Stomach (tissue), 9 donors: ENCODE data around the gene ERC2. TPM values are rescaled to one million over a fixed set of nuclear protein-coding genes. Genes with fewer than 3 reads are reported as not detected.

Experiments used
- DNase-seq, 2 donors: peaks; one replicate each; pipeline versions ENCODE4 v3.0.0 to v3.0.0-alpha.2; 2013 to 2019
- H3K27ac ChIP-seq, 5 donors: fragments of 200-600 bp in 4 of 5; sonication (generic) in 4 of 5; one replicate each; pipeline ENCODE4 v1.5.1; 2013 to 2019; ENCODE audit warnings: mild to moderate bottlenecking in 1 of 5, moderate library complexity in 1 of 5
- H3K27me3 ChIP-seq, 3 donors: fragments of 200-600 bp; sonication (generic); one replicate each; pipeline ENCODE4 v1.5.1; 2017 to 2019; ENCODE audit warnings: mixed run types in 1 of 3
- H3K36me3 ChIP-seq, 4 donors: fragments of 200-600 bp; sonication (generic); 1 replicate in 3 of 4; 2 replicates in 1 of 4; pipeline ENCODE4 v1.5.1; 2016 to 2019
- H3K4me1 ChIP-seq, 4 donors: fragments of 200-600 bp; sonication (generic); one replicate each; pipeline ENCODE4 v1.5.1; 2016 to 2019
- H3K4me3 ChIP-seq, 4 donors: fragments of 200-600 bp; sonication (generic) in 3 of 4; one replicate each; pipeline ENCODE4 v1.5.1; 2016 to 2019; ENCODE audit warnings: mild to moderate bottlenecking in 1 of 4
- H3K9me3 ChIP-seq, 4 donors: fragments of 200-600 bp; sonication (generic); one replicate each; pipeline ENCODE4 v1.5.1; 2016 to 2019
- CTCF ChIP-seq, 7 experiments: fragments of 450-650 bp in 4 of 7; fragments of 200-600 bp in 3 of 7; sonication (generic) in 3 of 7; IDR thresholded peaks; one replicate each; pipeline ENCODE4 v1.5.1; 2016 to 2019; ENCODE audit warnings: antibody characterized with exemption in 7 of 7, control low read depth in 2 of 7, mild to moderate bottlenecking in 1 of 7
- EP300 ChIP-seq: sonication (generic); formaldehyde crosslinking; IDR thresholded peaks from one replicate; pipeline ENCODE4 v1.6.1; 2017; ENCODE audit warnings: antibody characterized with exemption
- POLR2A ChIP-seq, 4 donors: fragments of 450-650 bp; IDR thresholded peaks; one replicate each; pipeline ENCODE4 v1.6.1; 2016; ENCODE audit warnings: antibody characterized with exemption in 4 of 4, control low read depth in 2 of 4, mild to moderate bottlenecking in 1 of 4, moderate library complexity in 1 of 4
- POLR2AphosphoS5 ChIP-seq, 3 donors: sonication (generic); formaldehyde crosslinking; IDR thresholded peaks; one replicate each; pipeline ENCODE4 v1.6.1; 2016; ENCODE audit warnings: antibody characterized with exemption in 3 of 3
- WGBS, 5 donors: extraction: QIAGEN DNeasy Blood & Tissue Kit in 3 of 5; methylation state at CpG; one replicate each; pipeline versions ENCODE4 v1.1.5 to v1.1.7; 2013 to 2018; 5-methylcytosine and 5-hydroxymethylcytosine counted together
- intact Hi-C: fragments of 100-400 bp; cut with DNase I; formaldehyde crosslinking; loops from one replicate; pipeline ENCODE4 v1.15.1; 2023; ENCODE audit warnings: low total_unique reads
- polyA plus RNA-seq, 3 donors: library from polyadenylated mRNA; stranded (reverse); fragments of 200-250 nt; gene quantifications; one replicate each; pipeline ENCODE4 v1.2.3, GENCODE V29; 2013
- total RNA-seq, 5 donors: library from RNA; depleted of rRNA; stranded (reverse); fragments of >200 nt; gene quantifications; one replicate each; pipeline versions ENCODE4 v1.1.0 to v1.2.3, GENCODE V29; 2014 to 2016
- donor health status: healthy with polysubstance abuse.
- donor health status: Bipolar disorder and iron deficiency.
- donor health status: healthy.

ERC2 gene
- total and polyA plus RNA-seq, 8 donors: 0.43 to 3.1 (median 1.3) TPM; not detected in 2

- no peak for DNase-seq
- 95 to 96% (median 95%) methylated on average over 3 of the region's 3 CpGs for WGBS, 5 donors
- H3K36me3 ChIP-seq: no peaks in the 10 kb centered on the region
- H3K4me1 ChIP-seq: no peaks in the 10 kb centered on the region
- no peak overlapping the region for H3K4me3 ChIP-seq
- TF ChIP-seq EP300: no peak
- TF ChIP-seq CTCF (IDR thresholded peaks at IDR 0.05): no peak
- no peak for TF ChIP-seq POLR2AphosphoS5 (IDR thresholded peaks at IDR 0.05)
- no peak for TF ChIP-seq POLR2A (IDR thresholded peaks at IDR 0.05)
- H3K9me3 ChIP-seq: no peaks in the 10 kb centered on the region
- no peak overlapping the region for H3K27ac ChIP-seq
- H3K27me3 ChIP-seq: no peaks in the 10 kb centered on the region
- intact Hi-C loops: no loop called here
These were observed 930.7 kb downstream of the ERC2 start for GRCh38 chr3:55537563-55537962.

GRCh38 chr3:55537129-55537528 lies 931.1 kb downstream of the ERC2 start:
- no peak overlapping the region for H3K27ac ChIP-seq
- DNase-seq: no peak

GRCh38 chr3:55534876-55535275 lies 933.4 kb downstream of the ERC2 start:
- TF ChIP-seq CTCF (IDR thresholded peaks at IDR 0.05) (no peak), POLR2A (IDR thresholded peaks at IDR 0.05) (no peak), POLR2AphosphoS5 (IDR thresholded peaks at IDR 0.05) (no peak), EP300 (no peak)
- intact Hi-C loops: no loop called here

More at GRCh38 chr3:55537129-55537528, 931.1 kb downstream of the ERC2 start:
- 88 to 92% (median 90%) methylated on average over 7 of the region's 7 CpGs for WGBS, 5 donors
- TF ChIP-seq POLR2A (IDR thresholded peaks at IDR 0.05): no peak
- TF ChIP-seq CTCF (IDR thresholded peaks at IDR 0.05): no peak
- TF ChIP-seq EP300: no peak
- TF ChIP-seq POLR2AphosphoS5 (IDR thresholded peaks at IDR 0.05): no peak
- Histone ChIP-seq H3K27me3 (no peaks in the 10 kb centered on the region), H3K36me3 (no peaks in the 10 kb centered on the region), H3K9me3 (no peaks in the 10 kb centered on the region), H3K4me3 (no peak overlapping the region), H3K4me1 (no peaks in the 10 kb centered on the region)
- intact Hi-C loops: no loop called here

GRCh38 chr3:55532806-55533205 lies 935.5 kb downstream of the ERC2 start:
- TF ChIP-seq CTCF (IDR thresholded peaks at IDR 0.05): no peak
- no peak for TF ChIP-seq EP300
- TF ChIP-seq POLR2AphosphoS5 (IDR thresholded peaks at IDR 0.05): no peak
- no peak for TF ChIP-seq POLR2A (IDR thresholded peaks at IDR 0.05)
- intact Hi-C loops: no loop called here

More at GRCh38 chr3:55534876-55535275, 933.4 kb downstream of the ERC2 start:
- no peaks in the 10 kb centered on the region for H3K4me1 ChIP-seq
- H3K27ac ChIP-seq: no peak overlapping the region
- WGBS, 5 donors: 63 to 88% (median 84%) methylated on average over 2 of the region's 2 CpGs
- no peak overlapping the region for H3K4me3 ChIP-seq
- no peak for DNase-seq
- no peaks in the 10 kb centered on the region for H3K27me3 ChIP-seq
- no peaks in the 10 kb centered on the region for H3K9me3 ChIP-seq
- no peaks in the 10 kb centered on the region for H3K36me3 ChIP-seq

More at GRCh38 chr3:55532806-55533205, 935.5 kb downstream of the ERC2 start:
- no peaks in the 10 kb centered on the region for H3K9me3 ChIP-seq
- no peak overlapping the region for H3K4me3 ChIP-seq
- DNase-seq: no peak
- H3K4me1 ChIP-seq: no peaks in the 10 kb centered on the region
- WGBS, 5 donors: 87 to 96% (median 90%) methylated on average over 3 of the region's 3 CpGs
- no peaks in the 10 kb centered on the region for H3K36me3 ChIP-seq
- H3K27ac ChIP-seq: no peak overlapping the region
- H3K27me3 ChIP-seq: no peaks in the 10 kb centered on the region
